Smooth muscle cell (in vitro differentiated cells): ENCODE results near the gene FAM162A. TPM values are rescaled to one million over a fixed set of nuclear protein-coding genes. Genes with fewer than 3 reads are reported as not detected.
A peak's percentile ranks its signal among the peaks of the same experiment; 100 is the strongest.

Experiments
- DNase-seq: peaks from one replicate; lab custom pipeline; 2025; ENCODE audit not compliant: unreplicated experiment; lab: John Stamatoyannopoulos, UW
- H2AFZ ChIP-seq: fragments of 200-600 bp; sonication (generic); 2 replicates; pipeline ENCODE4 v1.6.0; 2016; ENCODE audit warnings: antibody characterized with exemption, low read depth, mild to moderate bottlenecking
- H3F3A ChIP-seq: fragments of 200-600 bp; sonication (generic); 2 replicates; pipeline ENCODE4 v1.6.0; 2017; ENCODE audit warnings: antibody characterized with exemption, low read depth
- H3K27ac ChIP-seq: fragments of 200-600 bp; sonication (generic); 2 replicates; pipeline ENCODE4 v1.5.1; 2016; ENCODE audit warnings: low read depth, mild to moderate bottlenecking
- H3K27me3 ChIP-seq: fragments of 200-600 bp; sonication (generic); 2 replicates; pipeline ENCODE4 v1.6.1; 2016; ENCODE audit warnings: low read depth, mild to moderate bottlenecking
- H3K36me3 ChIP-seq: fragments of 200-600 bp; sonication (generic); 2 replicates; pipeline ENCODE4 v1.5.1; 2016; ENCODE audit warnings: low read depth
- H3K4me1 ChIP-seq: fragments of 200-600 bp; sonication (generic); 2 replicates; pipeline ENCODE4 v1.5.1; 2016; ENCODE audit warnings: low read depth
- H3K4me2 ChIP-seq: fragments of 200-600 bp; sonication (generic); 2 replicates; pipeline ENCODE4 v1.6.0; 2016; ENCODE audit warnings: mild to moderate bottlenecking
- H3K4me3 ChIP-seq: fragments of 200-600 bp; sonication (generic); 2 replicates; pipeline ENCODE4 v1.5.1; 2016; ENCODE audit warnings: mild to moderate bottlenecking
- H3K79me2 ChIP-seq: fragments of 200-600 bp; sonication (generic); 2 replicates; pipeline ENCODE4 v1.6.0; 2016; ENCODE audit warnings: low read depth, mild to moderate bottlenecking
- H3K9ac ChIP-seq: fragments of 200-600 bp; sonication (generic); 2 replicates; pipeline ENCODE4 v1.6.0; 2016; ENCODE audit warnings: low read depth
- H3K9me3 ChIP-seq: fragments of 200-600 bp; sonication (generic); replicated peaks from 2 replicates; pipeline ENCODE4 v1.5.1; 2016; ENCODE audit warnings: low read depth
- H4K20me1 ChIP-seq: fragments of 200-600 bp; sonication (generic); 2 replicates; pipeline ENCODE4 v1.6.0; 2016; ENCODE audit warnings: low read depth
- CTCF ChIP-seq: fragments of 200-600 bp; sonication (generic); IDR thresholded peaks from 2 replicates; pipeline ENCODE4 v1.5.1; 2017; ENCODE audit warnings: borderline replicate concordance, mild to moderate bottlenecking, antibody characterized with exemption; ENCODE audit not compliant: insufficient read depth, poor library complexity, severe bottlenecking
- WGBS: methylation state at CpG from one replicate; pipeline ENCODE4 v1.1.7; 2016; ENCODE audit warnings: low lambda C conversion rate; 5-methylcytosine and 5-hydroxymethylcytosine counted together
- polyA plus RNA-seq: library from polyadenylated mRNA; unstranded; fragments of >200 nt; fragmentation: Nextera tagmentation; extraction: Ambion mirVana; gene quantifications from 2 replicates; pipeline ENCODE4 v1.2.1, GENCODE V29; 2016
- total RNA-seq: library from RNA; depleted of rRNA; stranded (reverse); fragments of >200 nt; gene quantifications from 2 replicates; pipeline ENCODE4 v1.2.3, GENCODE V29; 2014

The FAM162A gene
- total and polyA plus RNA-seq, 2 experiments from 2014 or later, result 117 to 219 TPM

- Histone ChIP-seq H3K9ac (no peak overlapping the region), H3K79me2 (no peaks in the 10 kb centered on the region), H2AFZ (no peak overlapping the region), H3K9me3 (no peaks in the 10 kb centered on the region), H3K4me2 (no peak overlapping the region), H3K4me3 (no peak overlapping the region), H3K4me1 (no peaks in the 10 kb centered on the region), H3K27ac (no peak overlapping the region), H3F3A (no peaks in the 10 kb centered on the region), H3K27me3 (no peaks in the 10 kb centered on the region), H4K20me1 (no peaks in the 10 kb centered on the region), H3K36me3 (peaks cover 16% of the 10 kb centered on the region)
- no peak for DNase-seq
- no peak for TF ChIP-seq CTCF
- 94% methylated on average over 5 of the region's 5 CpGs for WGBS
Measured at GRCh38 chr3:122366379-122366749, 17.6 kb upstream of the FAM162A start.

- Histone ChIP-seq H3K4me2 (no peak overlapping the region), H3K9ac (no peak overlapping the region), H3F3A (no peaks in the 10 kb centered on the region), H3K27ac (no peak overlapping the region), H3K4me1 (no peaks in the 10 kb centered on the region), H4K20me1 (peaks cover 9% of the 10 kb centered on the region), H3K9me3 (no peaks in the 10 kb centered on the region), H3K4me3 (no peak overlapping the region), H3K79me2 (peaks cover 13% of the 10 kb centered on the region), H3K27me3 (no peaks in the 10 kb centered on the region), H2AFZ (no peak overlapping the region), H3K36me3 (peaks cover 7% of the 10 kb centered on the region)
- WGBS, result 100% methylated on average over 1 of the region's 1 CpG
- TF ChIP-seq CTCF, result no peak
- DNase-seq, result no peak
Measured at GRCh38 chr3:122374034-122374433, 9.9 kb upstream of the FAM162A start.

GRCh38 chr3:122377975-122378374 lies 6.0 kb upstream of the FAM162A start:
- no peaks in the 10 kb centered on the region for H3F3A ChIP-seq
- no peaks in the 10 kb centered on the region for H3K27me3 ChIP-seq
- peaks cover 3% of the 10 kb centered on the region for H4K20me1 ChIP-seq
- H3K36me3 ChIP-seq, result no peaks in the 10 kb centered on the region
- peaks cover 8% of the 10 kb centered on the region for H3K4me1 ChIP-seq
- no peak overlapping the region for H3K9ac ChIP-seq
- H3K4me3 ChIP-seq, result no peak overlapping the region
- no peak overlapping the region for H3K27ac ChIP-seq
- H3K4me2 ChIP-seq, result no peak overlapping the region
- 94% methylated on average over 4 of the region's 4 CpGs for WGBS
- peaks cover 37% of the 10 kb centered on the region for H3K79me2 ChIP-seq
- no peak overlapping the region for H2AFZ ChIP-seq
- DNase-seq, result no peak
- TF ChIP-seq CTCF, result no peak
- no peaks in the 10 kb centered on the region for H3K9me3 ChIP-seq

GRCh38 chr3:122382888-122383666 lies 905 bp upstream of the FAM162A start, which contains the start of gene MIX23:
TSS of gene MIX23 (minus strand) at chr3:122383231. CDS start at chr3:122383224, 7 bp downstream.
- H3K4me1 ChIP-seq, result peaks cover 20% of the 10 kb centered on the region
- peaks cover 28% of the 10 kb centered on the region for H4K20me1 ChIP-seq
- peak; percentile 33 for DNase-seq
- H3K36me3 ChIP-seq, result no peaks in the 10 kb centered on the region
- no peak for TF ChIP-seq CTCF
- H3K9ac ChIP-seq, result peak within 1 kb of the TSS; percentile 80
- no peaks in the 10 kb centered on the region for H3K27me3 ChIP-seq
- H3K27ac ChIP-seq, result peak within 1 kb of the TSS; percentile 71
- H3F3A ChIP-seq, result no peaks in the 10 kb centered on the region
- peak within 1 kb of the TSS; percentile 89 for H3K4me2 ChIP-seq
- WGBS, result 2% methylated on average over 31 of the region's 31 CpGs
- no peaks in the 10 kb centered on the region for H3K9me3 ChIP-seq
- H3K4me3 ChIP-seq, result peak within 1 kb of the TSS; percentile 91
- H2AFZ ChIP-seq, result peak within 1 kb of the TSS; percentile 97
- peaks cover 59% of the 10 kb centered on the region for H3K79me2 ChIP-seq
